Activated naive CD4-positive, alpha-beta T cell treated with anti-CD3 and anti-CD28 coated beads, Interleukin-2, amount 50 U/mL, for 24 hours (primary cell): ENCODE measurements around the gene GPC5.
A peak's percentile ranks its signal among the peaks of the same experiment; 100 is the strongest.
"Not testable (repeated sequence)": the region's sequence is repeated elsewhere in the genome, so short reads cannot be mapped to it uniquely, and the experiment has no call there.

Source experiments
- H3K27ac Mint-ChIP-seq: one replicate; pipeline ENCODE4 v1.8.0; 2021; ENCODE audit warnings: mild to moderate bottlenecking, mixed read lengths
- H3K27me3 Mint-ChIP-seq: one replicate; pipeline ENCODE4 v1.8.0; 2021; ENCODE audit warnings: mixed read lengths
- H3K36me3 Mint-ChIP-seq: one replicate; pipeline ENCODE4 v1.8.0; 2021; ENCODE audit warnings: mixed read lengths
- H3K4me1 Mint-ChIP-seq: one replicate; pipeline ENCODE4 v1.8.0; 2021; ENCODE audit warnings: mixed read lengths
- H3K4me3 Mint-ChIP-seq: one replicate; pipeline ENCODE4 v1.8.0; 2021; ENCODE audit warnings: mild to moderate bottlenecking, mixed read lengths
- H3K9me3 Mint-ChIP-seq: one replicate; pipeline ENCODE4 v1.8.0; 2021; ENCODE audit warnings: mixed read lengths

GPC5 gene

DNA sequence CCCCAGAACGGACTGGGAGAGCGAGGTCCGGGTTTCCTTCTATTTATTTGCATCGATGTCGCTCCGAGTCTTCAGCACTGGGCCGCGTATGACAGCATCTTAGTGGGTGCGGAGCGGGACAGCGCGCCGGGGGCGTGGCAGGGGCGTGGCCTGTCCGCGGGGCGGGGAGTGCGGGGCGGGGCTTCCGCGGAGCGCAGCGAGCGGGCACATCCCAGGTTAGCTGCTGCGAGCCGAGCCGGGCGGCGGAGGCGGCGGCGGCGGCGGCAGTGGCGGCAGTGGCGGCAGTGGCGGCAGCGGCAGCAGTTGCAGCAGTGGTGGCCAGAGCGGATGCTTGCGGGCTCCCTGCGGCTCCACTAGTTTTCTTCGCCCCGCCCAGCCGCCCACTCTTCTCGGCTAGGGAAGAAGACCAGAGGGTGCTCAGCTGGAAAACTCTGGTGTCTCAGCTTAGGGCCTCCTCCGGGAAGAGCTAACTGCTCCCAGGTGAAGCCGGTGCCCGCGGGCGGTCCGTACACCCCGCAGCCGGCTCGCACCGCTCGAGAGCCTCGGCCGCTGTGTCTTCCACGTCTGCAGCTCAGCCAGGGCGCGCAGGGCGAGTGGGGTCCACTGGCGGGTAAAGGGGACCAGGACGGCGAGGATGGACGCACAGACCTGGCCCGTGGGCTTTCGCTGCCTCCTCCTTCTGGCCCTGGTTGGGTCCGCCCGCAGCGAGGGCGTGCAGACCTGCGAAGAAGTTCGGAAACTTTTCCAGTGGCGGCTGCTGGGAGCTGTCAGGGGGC lies at the start of gene GPC5:
Gene GPC5, plus strand, starts transcription at position 209 of the 776 bp plus-strand sequence.
- no peaks in the 10 kb centered on the region for H3K36me3 Mint-ChIP-seq
- no peak within 1 kb of the TSS for H3K27ac Mint-ChIP-seq
- H3K27me3 Mint-ChIP-seq: peaks cover 52% of the 10 kb centered on the region
- H3K4me3 Mint-ChIP-seq: peak within 1 kb of the TSS; percentile 81
- H3K9me3 Mint-ChIP-seq: no peaks in the 10 kb centered on the region
- peaks cover 12% of the 10 kb centered on the region for H3K4me1 Mint-ChIP-seq

DNA sequence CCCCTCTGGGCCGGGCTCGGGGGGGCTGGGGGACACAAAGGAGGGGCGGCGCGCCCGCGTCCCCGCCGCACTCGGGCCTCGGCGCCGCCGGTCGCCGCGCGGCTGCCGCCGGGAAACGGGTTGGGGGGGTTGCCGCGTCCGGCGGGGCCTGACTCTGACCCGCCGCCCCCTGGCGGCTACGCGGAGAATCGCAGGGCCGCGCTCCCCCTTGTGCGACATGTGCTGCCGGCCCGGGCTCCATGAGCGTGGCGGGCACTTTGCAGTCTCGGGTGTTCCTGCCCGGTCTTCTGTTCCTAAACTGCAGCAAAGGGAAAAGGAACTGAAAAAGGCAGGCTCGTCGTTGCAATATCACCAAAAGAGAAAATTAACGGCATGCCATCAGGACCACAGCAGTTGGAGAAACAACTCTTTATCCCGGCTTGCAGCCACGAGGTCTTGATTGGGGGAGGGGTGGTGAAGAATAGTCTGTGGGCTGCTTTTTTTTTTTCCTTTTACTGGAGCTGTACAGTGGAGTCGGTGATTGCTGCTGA lies 49.5 kb upstream of the GPC5 start:
- no peaks in the 10 kb centered on the region for H3K9me3 Mint-ChIP-seq
- H3K4me1 Mint-ChIP-seq: peaks cover 47% of the 10 kb centered on the region
- H3K4me3 Mint-ChIP-seq: peak overlapping the region; percentile 98
- no peaks in the 10 kb centered on the region for H3K27me3 Mint-ChIP-seq
- H3K27ac Mint-ChIP-seq: peak overlapping the region; percentile 97
- peaks cover 35% of the 10 kb centered on the region for H3K36me3 Mint-ChIP-seq

DNA sequence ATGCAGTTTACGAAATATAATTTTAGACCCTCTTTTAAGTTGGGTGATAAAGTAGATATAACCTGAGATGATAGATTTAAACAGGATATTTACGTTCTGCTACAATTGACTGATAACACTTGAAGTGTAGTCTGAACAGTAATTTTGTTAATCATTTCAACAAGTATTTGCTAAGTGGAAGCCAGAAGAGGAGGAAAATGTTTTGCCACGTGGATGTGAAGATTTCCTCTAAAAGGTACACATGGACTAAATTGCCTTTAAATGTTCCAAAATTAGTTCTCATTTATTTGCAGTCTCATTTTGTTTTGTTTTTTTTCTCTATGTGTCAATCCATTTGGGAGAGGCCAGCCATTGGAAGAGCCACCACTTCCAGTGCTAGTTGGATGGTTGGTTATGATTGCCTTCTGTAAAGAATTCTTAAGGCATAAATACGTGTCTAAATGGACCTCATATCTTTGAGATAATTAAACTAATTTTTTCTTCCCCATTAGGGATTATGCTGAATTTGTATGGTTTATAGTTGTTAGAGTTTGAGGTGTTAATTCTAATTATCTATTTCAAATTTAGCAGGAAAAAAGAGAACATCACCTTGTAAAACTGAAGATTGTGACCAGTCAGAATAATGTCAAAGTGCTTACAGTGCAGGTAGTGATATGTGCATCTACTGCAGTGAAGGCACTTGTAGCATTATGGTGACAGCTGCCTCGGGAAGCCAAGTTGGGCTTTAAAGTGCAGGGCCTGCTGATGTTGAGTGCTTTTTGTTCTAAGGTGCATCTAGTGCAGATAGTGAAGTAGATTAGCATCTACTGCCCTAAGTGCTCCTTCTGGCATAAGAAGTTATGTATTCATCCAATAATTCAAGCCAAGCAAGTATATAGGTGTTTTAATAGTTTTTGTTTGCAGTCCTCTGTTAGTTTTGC lies 48.2 kb upstream of the GPC5 start:
- Mint-ChIP-seq H3K9me3 (no peaks in the 10 kb centered on the region), H3K27ac (peak overlapping the region; percentile 97), H3K4me1 (peaks cover 58% of the 10 kb centered on the region), H3K4me3 (peak overlapping the region; percentile 98), H3K27me3 (no peaks in the 10 kb centered on the region), H3K36me3 (peaks cover 38% of the 10 kb centered on the region)

DNA sequence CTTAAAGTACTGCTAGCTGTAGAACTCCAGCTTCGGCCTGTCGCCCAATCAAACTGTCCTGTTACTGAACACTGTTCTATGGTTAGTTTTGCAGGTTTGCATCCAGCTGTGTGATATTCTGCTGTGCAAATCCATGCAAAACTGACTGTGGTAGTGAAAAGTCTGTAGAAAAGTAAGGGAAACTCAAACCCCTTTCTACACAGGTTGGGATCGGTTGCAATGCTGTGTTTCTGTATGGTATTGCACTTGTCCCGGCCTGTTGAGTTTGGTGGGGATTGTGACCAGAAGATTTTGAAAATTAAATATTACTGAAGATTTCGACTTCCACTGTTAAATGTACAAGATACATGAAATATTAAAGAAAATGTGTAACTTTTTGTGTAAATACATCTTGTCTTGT lies 47.3 kb upstream of the GPC5 start:
- Mint-ChIP-seq H3K9me3 (no peaks in the 10 kb centered on the region), H3K4me3 (peak overlapping the region; percentile 98), H3K36me3 (peaks cover 40% of the 10 kb centered on the region), H3K27ac (peak overlapping the region; percentile 77), H3K27me3 (no peaks in the 10 kb centered on the region), H3K4me1 (peaks cover 58% of the 10 kb centered on the region)

DNA sequence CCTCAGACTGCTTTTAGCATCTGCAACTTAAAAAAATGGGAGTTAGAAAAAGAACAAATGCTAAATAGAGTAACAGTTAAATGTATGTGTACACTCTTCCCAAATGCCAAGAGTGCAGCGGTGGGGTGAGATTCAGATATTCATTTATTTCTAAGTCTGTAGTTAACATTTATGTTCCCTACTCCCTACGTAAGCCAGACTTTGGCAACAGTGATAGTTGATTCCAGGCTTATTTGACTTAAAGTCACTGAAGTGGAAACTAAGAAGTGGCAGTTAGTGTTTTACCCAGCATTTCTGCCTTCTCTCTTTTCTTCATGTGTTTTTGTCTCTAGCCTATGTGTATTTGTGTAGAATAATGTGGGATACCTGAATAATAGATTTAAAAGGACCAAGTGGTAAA lies 46.4 kb upstream of the GPC5 start:
- peaks cover 47% of the 10 kb centered on the region for H3K36me3 Mint-ChIP-seq

DNA sequence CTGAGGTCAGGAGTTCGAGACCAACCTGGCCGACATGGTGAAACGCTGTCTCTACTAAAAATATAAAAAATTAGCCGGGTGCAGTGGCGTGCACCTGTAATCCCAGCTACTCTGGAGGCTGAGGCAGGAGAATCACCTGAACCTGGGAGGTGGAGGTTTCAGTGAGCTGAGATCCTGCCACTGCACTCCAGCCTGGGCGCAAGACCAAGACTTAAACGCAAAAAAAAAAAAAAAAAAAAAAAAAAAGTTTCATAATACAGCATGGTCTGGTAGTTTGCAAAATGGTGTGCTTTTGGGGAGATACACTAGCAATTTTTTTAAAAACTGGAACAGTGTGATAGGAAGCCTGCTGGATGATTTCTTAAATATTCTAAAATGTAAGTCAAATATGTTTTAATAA lies 45.5 kb upstream of the GPC5 start:
- H3K27ac Mint-ChIP-seq: peak overlapping the region; percentile 68
- H3K4me3 Mint-ChIP-seq: peak overlapping the region; percentile 98

More for the DNA sequence above, 46.4 kb upstream of the GPC5 start:
- Mint-ChIP-seq H3K27me3 (no peaks in the 10 kb centered on the region), H3K4me3 (peak overlapping the region; percentile 98), H3K27ac (peak overlapping the region; percentile 10), H3K4me1 (peaks cover 63% of the 10 kb centered on the region), H3K9me3 (no peaks in the 10 kb centered on the region)

DNA sequence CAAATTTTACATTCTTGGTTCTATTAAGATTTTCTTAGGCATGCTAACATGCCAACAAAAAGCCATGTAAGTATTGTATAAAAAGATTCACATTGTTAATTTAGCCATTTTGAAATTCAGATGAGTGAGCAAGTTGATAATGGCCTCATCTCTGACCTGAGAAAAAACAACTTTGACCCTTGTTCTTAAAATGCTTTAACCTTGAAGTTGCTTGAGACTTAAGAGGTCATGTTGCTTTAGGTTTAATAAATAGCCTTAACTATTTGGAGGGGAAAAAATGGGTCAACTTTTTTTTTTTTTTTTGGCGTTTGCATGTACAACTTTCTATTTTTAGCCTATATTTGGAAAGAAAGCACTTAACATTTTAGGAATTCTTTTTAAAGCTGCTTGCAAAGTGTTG lies 44.9 kb upstream of the GPC5 start:
- H3K36me3 Mint-ChIP-seq: peaks cover 51% of the 10 kb centered on the region
- peaks cover 73% of the 10 kb centered on the region for H3K4me1 Mint-ChIP-seq
- no peaks in the 10 kb centered on the region for H3K9me3 Mint-ChIP-seq
- H3K4me3 Mint-ChIP-seq: peak overlapping the region; percentile 74
- no peaks in the 10 kb centered on the region for H3K27me3 Mint-ChIP-seq
- peak overlapping the region; percentile 72 for H3K27ac Mint-ChIP-seq

More for the DNA sequence above, 45.5 kb upstream of the GPC5 start:
- H3K36me3 Mint-ChIP-seq: peaks cover 51% of the 10 kb centered on the region
- not testable (repeated sequence) for H3K9me3 Mint-ChIP-seq, H3K27me3 Mint-ChIP-seq
- H3K4me1 Mint-ChIP-seq: peaks cover 69% of the 10 kb centered on the region

DNA sequence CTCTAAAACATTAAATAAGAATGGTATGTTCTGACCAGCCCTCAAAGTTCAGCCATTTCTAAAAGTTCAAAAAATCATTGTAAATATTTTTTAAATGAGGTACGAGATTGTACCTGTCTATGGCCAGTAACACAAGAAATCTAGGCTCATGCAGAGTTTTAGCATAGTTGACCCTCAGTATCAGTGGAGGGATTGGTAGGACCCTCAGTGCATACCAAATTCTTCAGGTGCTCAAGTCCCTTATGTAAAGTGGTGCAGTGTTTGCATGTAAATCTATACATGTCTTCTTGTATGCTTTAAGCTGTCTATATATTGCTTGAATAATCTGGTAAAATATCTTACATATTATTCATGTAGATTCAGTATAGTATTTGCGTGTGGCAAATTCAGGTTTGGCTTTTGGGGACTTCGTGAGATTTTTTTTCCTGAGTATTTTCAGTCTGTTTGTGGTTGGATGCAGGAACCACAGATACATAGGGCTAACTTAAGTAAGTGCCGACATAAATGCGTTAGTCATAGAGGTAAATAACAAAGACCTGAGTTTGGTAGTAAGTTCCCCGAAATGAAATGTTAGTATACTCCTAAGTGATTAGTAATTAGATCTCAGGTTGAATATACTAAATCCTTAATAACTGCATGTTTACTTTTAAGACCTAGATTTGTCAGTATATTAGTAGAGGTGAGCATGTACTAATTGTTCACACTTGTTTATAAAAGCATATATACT lies 43.2 kb upstream of the GPC5 start:
- peaks cover 85% of the 10 kb centered on the region for H3K4me1 Mint-ChIP-seq
- H3K27ac Mint-ChIP-seq: no peak overlapping the region
- peaks cover 38% of the 10 kb centered on the region for H3K36me3 Mint-ChIP-seq
- H3K27me3 Mint-ChIP-seq: no peaks in the 10 kb centered on the region
- no peaks in the 10 kb centered on the region for H3K9me3 Mint-ChIP-seq
- no peak overlapping the region for H3K4me3 Mint-ChIP-seq

DNA sequence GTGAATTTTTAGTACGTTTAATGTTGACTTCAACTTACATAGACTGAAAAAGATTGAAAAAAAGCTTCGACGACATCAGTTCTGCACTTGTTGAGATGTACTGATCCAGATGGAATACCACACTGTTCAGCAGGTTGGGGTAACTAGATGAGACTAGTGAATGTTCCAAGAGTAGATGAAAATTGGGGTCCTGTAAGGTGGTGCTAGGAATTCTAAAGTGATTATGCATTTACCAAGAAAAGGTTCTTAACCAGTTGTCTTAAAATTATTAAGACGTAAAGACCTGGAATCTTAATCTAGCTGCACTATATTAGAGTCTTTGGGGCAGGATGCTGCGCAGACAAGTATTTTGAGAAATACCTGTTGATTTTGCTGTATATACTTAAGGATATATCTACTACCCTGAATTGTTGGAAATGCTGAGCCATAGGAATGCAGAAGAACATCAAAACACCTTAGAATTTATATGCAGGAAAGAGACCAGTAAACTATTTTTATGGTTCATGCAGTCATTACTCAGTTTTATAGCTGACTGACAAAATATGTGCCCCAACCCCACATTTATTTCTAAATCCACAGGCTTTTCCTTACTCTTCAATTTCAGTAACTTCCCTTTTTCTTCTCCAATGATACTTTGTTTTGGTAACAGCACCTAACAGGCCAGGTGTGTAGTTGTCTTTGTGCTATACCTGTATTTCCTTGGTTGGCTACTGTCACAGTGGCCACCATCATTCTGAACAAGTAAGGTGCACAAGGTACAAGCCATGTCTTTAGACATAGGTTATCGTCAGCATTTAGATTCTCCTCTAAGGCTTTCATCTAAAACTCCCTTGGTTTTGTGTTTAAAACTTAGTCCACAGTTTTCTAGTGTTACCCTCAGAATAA lies 42.4 kb upstream of the GPC5 start:
- peak overlapping the region; percentile 19 for H3K27ac Mint-ChIP-seq
- H3K9me3 Mint-ChIP-seq: no peaks in the 10 kb centered on the region
- no peaks in the 10 kb centered on the region for H3K27me3 Mint-ChIP-seq
- H3K36me3 Mint-ChIP-seq: peaks cover 31% of the 10 kb centered on the region
- peaks cover 88% of the 10 kb centered on the region for H3K4me1 Mint-ChIP-seq
- H3K4me3 Mint-ChIP-seq: no peak overlapping the region

DNA sequence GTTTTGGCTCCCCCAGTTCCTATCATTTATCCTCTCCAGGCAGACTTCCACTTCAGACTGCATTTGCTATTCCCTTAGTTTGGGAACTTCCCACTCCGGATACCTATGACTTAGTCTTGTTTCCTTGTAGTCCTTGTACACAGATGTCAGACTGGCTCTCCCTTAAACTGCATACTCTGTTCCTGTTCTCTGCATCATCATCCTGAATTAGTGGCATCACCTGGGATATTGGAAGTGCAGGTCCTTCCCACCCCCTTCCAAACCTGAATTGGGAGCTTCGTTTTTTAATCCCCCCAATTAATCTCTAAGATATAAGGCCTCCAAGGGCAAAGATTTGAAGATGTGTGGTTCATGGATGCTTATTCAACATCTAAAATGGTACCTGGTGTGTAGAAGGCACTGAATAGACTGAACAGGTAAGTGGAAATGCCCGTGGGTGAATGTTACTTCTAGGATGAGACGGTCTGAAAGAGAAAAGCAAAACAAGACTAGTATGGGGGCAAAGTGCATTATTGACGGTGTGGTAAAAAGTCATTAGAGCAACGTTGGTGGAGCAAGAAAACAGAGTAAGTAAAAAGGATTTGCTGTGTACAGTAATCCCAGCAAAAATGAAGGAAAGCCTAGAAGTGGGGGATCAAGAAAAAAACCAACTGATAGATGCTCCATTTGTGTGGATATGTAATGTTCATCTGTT lies 41.4 kb upstream of the GPC5 start:
- Mint-ChIP-seq H3K9me3 (no peaks in the 10 kb centered on the region), H3K4me1 (peaks cover 80% of the 10 kb centered on the region), H3K36me3 (peaks cover 24% of the 10 kb centered on the region), H3K4me3 (no peak overlapping the region), H3K27me3 (no peaks in the 10 kb centered on the region), H3K27ac (peak overlapping the region; percentile 88)

DNA sequence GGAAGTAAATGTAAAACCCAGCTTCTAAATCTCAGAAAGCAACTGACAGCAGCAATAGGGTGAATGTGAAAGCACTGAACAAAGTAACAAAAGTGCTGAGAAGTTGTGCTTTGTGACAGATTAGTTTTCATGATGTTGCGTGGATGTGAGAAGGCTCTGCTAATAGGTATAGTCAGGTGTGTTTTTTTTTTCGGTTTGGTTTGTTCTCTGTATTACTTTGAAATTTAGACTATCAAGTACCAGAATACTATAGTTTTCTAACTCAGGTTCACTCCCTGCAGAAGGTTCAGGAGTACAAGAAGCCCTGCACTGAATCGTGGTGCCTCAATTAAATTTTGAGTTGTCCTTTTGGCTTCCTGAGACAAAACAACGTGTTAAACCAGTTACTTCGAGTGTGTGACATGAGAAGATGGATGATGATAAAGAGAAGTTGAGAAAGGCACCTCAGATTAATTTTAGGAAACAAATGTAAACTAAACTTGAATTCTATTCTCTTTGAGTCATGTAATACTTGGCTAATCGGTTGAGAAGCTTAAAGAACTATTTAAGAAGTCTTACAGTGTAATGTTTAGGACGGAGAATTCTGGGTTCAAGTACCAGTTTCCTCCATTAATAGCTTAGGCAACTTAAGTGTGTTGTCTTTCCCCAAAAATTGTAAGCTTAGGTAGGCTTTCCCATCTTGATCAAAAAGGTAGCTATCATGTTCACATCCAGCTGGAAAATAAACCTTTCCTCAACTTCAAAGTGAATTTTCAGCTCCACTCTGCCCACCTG lies 40.6 kb upstream of the GPC5 start:
- Mint-ChIP-seq H3K27me3 (no peaks in the 10 kb centered on the region), H3K27ac (peak overlapping the region; percentile 88), H3K36me3 (peaks cover 22% of the 10 kb centered on the region), H3K9me3 (no peaks in the 10 kb centered on the region), H3K4me1 (peaks cover 74% of the 10 kb centered on the region), H3K4me3 (no peak overlapping the region)

DNA sequence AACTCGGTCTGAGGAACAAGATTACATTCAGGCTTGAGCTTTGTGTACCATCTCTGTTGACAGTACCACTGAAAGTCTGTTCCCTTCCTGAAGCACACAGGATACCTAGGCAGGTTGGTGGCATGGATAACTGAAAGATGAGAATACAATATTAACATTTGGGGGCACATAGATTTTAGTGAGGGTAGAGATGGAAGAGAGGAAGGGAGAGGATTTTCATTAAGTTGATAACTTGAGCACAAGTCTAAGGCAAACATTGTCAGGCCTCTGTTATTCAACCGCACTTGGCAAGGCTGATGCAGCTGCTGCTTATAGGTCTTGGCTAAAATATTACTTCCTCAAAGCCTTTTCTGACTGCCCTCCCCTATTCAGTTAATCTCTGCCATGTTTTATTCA lies 40.0 kb upstream of the GPC5 start:
- Mint-ChIP-seq H3K36me3 (peaks cover 19% of the 10 kb centered on the region), H3K4me3 (no peak overlapping the region), H3K9me3 (no peaks in the 10 kb centered on the region), H3K27me3 (no peaks in the 10 kb centered on the region), H3K4me1 (peaks cover 68% of the 10 kb centered on the region), H3K27ac (peak overlapping the region; percentile 20)

DNA sequence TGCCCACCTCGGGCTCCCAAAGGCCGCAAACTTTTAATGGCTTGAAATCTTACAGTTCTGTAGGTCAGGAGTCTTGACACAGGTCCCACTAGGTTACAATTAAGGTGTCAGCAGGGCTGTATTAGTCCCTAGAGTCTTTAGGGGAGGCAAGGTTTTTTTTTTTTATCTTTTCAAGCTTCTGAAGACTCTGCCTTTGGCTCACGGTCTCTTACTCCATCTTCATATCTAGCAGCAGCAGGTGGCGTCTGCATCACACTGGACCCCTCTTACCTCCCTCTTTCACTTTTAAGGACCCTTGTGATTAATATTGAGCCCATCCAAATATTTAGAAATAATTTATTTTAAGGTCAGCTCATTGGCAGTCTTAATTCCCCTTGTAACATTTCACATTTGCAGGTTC lies 39.3 kb upstream of the GPC5 start:
- Mint-ChIP-seq H3K4me3 (no peak overlapping the region), H3K4me1 (peaks cover 63% of the 10 kb centered on the region), H3K9me3 (no peaks in the 10 kb centered on the region), H3K27me3 (no peaks in the 10 kb centered on the region), H3K27ac (peak overlapping the region; percentile 35), H3K36me3 (peaks cover 15% of the 10 kb centered on the region)
